Coronary artery (tissue), 2 donors: ENCODE measurements around the gene NPNT.

Source experiments
- DNase-seq: peaks from one replicate; pipeline ENCODE4 v3.0.0-alpha.2; 2017; ENCODE audit warnings: low spot score
- H3K27ac ChIP-seq, 2 donors: fragments of 200-600 bp; sonication (generic); one replicate each; pipeline ENCODE4 v1.5.1; 2016 to 2019
- H3K4me3 ChIP-seq: fragments of 200-600 bp; sonication (generic); 2 replicates; pipeline ENCODE4 v1.5.1; 2016; ENCODE audit warnings: mild to moderate bottlenecking, moderate library complexity
- TF ChIP-seq, protein P1 (sequence below): fragments of 200-600 bp; sonication (generic); IDR thresholded peaks from one replicate; pipeline ENCODE4 v1.5.1; 2019; ENCODE audit warnings: antibody characterized with exemption

NPNT gene

DNA sequence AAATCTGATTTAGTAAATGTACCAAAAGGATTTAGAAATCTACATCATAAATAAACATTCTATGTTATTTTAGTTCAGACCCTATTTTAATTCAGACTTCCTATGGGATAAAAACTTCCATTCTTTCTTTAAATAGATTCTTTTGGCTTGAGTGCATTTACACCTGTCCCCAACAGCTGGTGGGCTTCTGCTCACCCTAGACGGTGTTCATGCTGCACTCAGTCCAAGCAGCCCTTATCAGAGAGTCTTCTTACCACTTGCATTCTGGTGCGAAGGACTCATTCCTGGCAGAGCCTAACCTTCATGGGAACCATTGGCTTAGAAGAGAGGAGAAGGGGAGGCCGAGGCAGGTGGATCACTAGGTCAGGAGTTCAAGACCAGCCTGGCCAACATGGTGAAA is 57.3 kb downstream of the NPNT start:
- TF ChIP-seq, protein P1, sequence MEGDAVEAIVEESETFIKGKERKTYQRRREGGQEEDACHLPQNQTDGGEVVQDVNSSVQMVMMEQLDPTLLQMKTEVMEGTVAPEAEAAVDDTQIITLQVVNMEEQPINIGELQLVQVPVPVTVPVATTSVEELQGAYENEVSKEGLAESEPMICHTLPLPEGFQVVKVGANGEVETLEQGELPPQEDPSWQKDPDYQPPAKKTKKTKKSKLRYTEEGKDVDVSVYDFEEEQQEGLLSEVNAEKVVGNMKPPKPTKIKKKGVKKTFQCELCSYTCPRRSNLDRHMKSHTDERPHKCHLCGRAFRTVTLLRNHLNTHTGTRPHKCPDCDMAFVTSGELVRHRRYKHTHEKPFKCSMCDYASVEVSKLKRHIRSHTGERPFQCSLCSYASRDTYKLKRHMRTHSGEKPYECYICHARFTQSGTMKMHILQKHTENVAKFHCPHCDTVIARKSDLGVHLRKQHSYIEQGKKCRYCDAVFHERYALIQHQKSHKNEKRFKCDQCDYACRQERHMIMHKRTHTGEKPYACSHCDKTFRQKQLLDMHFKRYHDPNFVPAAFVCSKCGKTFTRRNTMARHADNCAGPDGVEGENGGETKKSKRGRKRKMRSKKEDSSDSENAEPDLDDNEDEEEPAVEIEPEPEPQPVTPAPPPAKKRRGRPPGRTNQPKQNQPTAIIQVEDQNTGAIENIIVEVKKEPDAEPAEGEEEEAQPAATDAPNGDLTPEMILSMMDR: no peak
- Histone ChIP-seq H3K4me3 (no peak overlapping the region), H3K27ac (no peak overlapping the region)
- DNase-seq: no peak

DNA sequence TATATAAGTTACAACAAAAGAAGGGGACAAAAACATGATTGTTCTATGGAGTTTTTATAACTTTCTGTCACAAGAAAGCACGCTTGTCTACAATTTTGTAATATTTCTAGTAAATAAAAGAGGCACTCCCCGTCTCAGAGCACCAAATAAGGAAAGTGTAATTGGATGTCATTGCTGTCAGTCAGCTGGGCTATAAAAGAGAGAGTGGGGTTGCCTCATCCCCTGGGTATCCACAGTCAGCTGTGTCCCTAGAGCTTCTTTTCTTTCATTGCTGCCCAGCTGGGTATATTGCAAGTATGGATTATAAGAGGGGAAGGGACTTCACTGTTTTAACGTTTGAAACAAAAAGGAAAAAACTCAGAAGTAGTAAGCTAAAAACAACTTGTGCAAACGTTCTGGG is 61.3 kb downstream of the NPNT start:
- DNase-seq: no peak
- peak overlapping the region; percentile 15 for H3K4me3 ChIP-seq
- no peak overlapping the region for H3K27ac ChIP-seq
- TF ChIP-seq, protein P1: no peak

DNA sequence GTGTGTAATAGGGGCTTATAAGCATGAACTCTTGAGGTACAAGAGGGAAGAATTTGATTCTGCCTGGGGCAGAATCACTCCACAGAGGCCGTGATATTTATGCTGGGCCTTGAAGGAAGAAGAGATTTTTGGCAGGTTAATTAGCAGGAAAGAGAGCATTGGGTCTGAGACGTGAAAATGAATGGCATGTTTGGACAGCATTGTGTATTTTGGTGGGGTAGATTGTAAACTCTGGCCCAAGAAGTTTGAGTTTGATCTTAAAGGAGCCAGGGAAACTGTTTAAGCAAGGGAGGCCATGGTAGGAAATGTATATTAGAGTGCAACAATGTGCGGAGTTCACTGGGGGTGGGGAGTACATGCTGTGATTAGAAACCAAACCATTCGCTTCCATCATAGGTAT is 62.4 kb downstream of the NPNT start:
- Histone ChIP-seq H3K4me3 (no peak overlapping the region), H3K27ac (no peak overlapping the region)
- no peak for DNase-seq
- TF ChIP-seq, protein P1: no peak

DNA sequence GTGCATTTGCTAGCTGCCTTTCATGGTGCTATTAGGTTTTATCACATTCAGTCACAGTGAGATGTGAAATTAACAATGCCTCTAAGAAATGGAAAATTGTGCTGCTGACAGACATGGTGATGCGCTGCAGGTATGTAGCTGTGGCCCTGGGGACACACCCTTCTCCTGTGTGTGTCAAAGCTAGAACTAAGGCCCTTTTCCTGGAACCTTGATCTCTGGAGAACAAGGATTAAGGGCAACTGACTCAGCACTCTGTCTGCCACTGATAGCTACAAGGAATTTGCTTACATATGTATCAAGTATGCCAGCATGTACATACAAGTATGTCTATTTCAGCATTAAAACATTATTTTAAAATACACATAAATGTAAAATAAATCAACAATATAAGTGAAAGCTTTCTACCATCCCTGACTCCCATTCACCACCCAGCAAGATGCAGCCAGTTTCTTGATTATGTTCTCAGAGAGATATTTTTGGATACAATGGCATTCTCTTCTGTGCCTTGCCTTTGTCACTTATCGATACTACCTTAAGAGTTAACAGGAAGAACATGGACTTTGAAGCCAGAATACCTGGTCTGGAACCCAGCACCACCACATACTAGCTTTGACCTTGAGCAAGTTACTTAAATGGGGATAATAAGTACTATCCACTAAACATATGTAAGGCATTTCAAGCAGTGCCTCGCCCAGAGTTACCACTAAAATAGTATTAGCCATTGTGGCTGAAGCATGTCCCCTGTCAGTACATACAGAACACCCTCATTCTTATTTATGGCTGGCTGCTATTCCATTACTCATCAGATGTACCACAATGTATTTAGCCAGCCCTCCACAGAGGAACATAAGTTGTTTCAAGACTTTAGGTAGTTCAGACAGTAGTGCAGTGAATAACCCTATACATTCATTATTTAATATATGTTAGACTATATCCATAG is 68.5 kb downstream of the NPNT start:
- no peak overlapping the region for H3K4me3 ChIP-seq
- DNase-seq: no peak
- no peak overlapping the region for H3K27ac ChIP-seq
- TF ChIP-seq, protein P1: no peak

DNA sequence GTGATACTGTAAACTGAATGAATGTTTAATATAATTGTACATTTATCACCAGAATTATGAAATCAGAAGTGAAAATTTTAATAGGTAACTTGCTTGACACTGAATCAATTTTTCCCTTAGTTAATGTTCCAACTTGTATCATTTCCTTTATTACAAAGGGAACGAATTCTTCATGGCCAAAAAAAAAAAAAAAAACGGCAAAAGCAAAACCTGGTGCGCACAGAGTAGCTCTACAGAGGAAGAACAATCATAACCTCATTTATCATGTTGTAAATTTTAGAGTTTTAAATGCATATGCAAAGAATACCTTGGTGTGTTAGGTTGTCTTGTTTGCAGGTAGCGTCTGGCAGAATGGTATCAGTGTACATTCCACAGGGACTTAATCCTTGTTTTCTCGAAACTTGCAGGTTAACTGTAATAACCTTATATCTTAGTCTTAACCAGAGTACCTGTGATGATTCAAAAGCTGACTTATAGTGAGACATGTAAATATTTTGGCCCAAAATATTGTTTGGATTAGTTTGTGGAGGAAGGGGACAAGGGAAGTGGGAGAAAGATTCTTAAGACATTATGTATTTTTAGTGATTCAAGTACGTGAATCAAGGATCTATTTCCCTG is 70.0 kb downstream of the NPNT start:
- Histone ChIP-seq H3K4me3 (no peak overlapping the region), H3K27ac (no peak overlapping the region)
- no peak for DNase-seq
- TF ChIP-seq, protein P1: no peak

DNA sequence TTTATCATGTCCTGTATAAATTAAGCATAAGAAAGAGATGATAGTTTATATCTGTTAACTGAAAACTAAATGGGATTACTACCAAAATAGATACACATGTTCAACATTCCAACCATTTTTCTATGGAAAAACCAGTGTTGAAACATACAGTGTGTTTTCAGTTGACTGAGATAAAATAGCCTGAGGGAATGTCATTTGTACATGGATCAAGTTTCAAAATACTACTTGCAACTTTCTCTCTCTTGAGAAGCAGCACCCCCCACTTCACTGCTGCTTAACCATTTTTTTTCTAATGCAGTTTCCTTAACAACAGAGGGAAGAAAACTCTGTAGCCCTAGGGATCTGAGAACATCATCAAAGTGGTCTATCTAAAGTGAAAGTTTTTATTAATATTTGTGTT is 70.8 kb downstream of the NPNT start:
- Histone ChIP-seq H3K4me3 (no peak overlapping the region), H3K27ac (no peak overlapping the region)
- TF ChIP-seq, protein P1: no peak
- DNase-seq: no peak
